Cardiac septum (tissue), 1 donor: ENCODE results near the gene CCNC. TPM values are rescaled to one million over a fixed set of nuclear protein-coding genes. Genes with fewer than 3 reads are reported as not detected.

Source experiments
- total RNA-seq: library from RNA; stranded (reverse); fragmentation: NEBNext Ultra II Directional; extraction: Animal tissue kit (Norgen Biotek cat#: 25700); gene quantifications from one replicate; pipeline ENCODE4 v1.2.1, GENCODE V29; 2021
- donor health status: DM: no; HTN: no; CAD: no.

The CCNC gene
- total RNA-seq, 1 donor from 2014 or later, result 26.5 TPM

Other genes starting within 250 kb of the CCNC start
- 0.57 TPM for gene FAXC, start 219.0 kb downstream of the CCNC start, total RNA-seq
- gene COQ3, start 174.5 kb downstream of the CCNC start, total RNA-seq, result 20.7 TPM
- gene PNISR, start 143.4 kb downstream of the CCNC start, total RNA-seq, result 63.7 TPM
- gene USP45, start 53.2 kb downstream of the CCNC start, total RNA-seq, result 11.7 TPM
- not detected for gene PRDM13, start 38.2 kb upstream of the CCNC start, total RNA-seq